GM12878 (cell line): Measurements from ENCODE around the gene MRAS. TPM values are rescaled to one million over a fixed set of nuclear protein-coding genes. Genes with fewer than 3 reads are reported as not detected.

Source experiments
- polyA plus RNA-seq, 11 experiments: library from polyadenylated mRNA; depleted of rRNA in 4 of 11; unstranded in 6 of 11; stranded (reverse) in 5 of 11; fragments of >200 nt; fragmentation: Nextera tagmentation in 4 of 11; fragmentation: Illumina TruSeq in 1 of 11; extraction: Ambion mirVana in 4 of 11; extraction: Trizol in 1 of 11; gene quantifications; 1 replicate in 1 of 11; 2 replicates in 10 of 11; pipeline versions ENCODE4 v1.2.1 to v1.2.3, GENCODE V29; 2011 to 2016; ENCODE audit warnings: inconsistent platforms in 2 of 11, missing spikeins in 2 of 11, low read depth in 1 of 11
- total RNA-seq, 4 experiments: library from RNA; depleted of rRNA in 3 of 4; stranded (reverse); fragments of >200 nt in 3 of 4; fragmentation: Illumina TruSeq in 1 of 4; extraction: Trizol in 1 of 4; gene quantifications; 2 replicates each; pipeline versions ENCODE4 v1.2.1 to v1.2.3, GENCODE V29; 2013 to 2021

The MRAS gene
- total and polyA plus RNA-seq, 10 of the 15 experiments (the other 5 are each of a cell fraction or from before 2014, with no cell fraction given) = 0.01 to 0.44 (median 0.17) TPM; not detected in 6

Other genes starting within 250 kb of the MRAS start
- not detected in 2 replicates for gene DZIP1L, start 233.0 kb upstream of the MRAS start, total RNA-seq (2014; rRNA removed)
- gene DZIP1L, start 233.0 kb upstream of the MRAS start, total RNA-seq (2014; rRNA removed; fragmentation: Illumina TruSeq; extraction: Trizol) = not detected in 2 replicates
- not detected in 2 replicates for gene DZIP1L, start 233.0 kb upstream of the MRAS start, total RNA-seq (2021)
- not detected in 2 replicates for gene DZIP1L, start 233.0 kb upstream of the MRAS start, polyA plus RNA-seq (2011; rRNA removed)
- gene DZIP1L, start 233.0 kb upstream of the MRAS start, polyA plus RNA-seq (2014; fragmentation: Illumina TruSeq; extraction: Trizol) = not detected in 2 replicates
- gene DZIP1L, start 233.0 kb upstream of the MRAS start, polyA plus RNA-seq (2014; fragmentation: Nextera tagmentation; extraction: Ambion mirVana) = not detected
- gene DZIP1L, start 233.0 kb upstream of the MRAS start, polyA plus RNA-seq (2014; rRNA removed) = not detected in 2 replicates
- gene DZIP1L, start 233.0 kb upstream of the MRAS start, polyA plus RNA-seq (2016; fragmentation: Nextera tagmentation; extraction: Ambion mirVana) = not detected
- not detected in 2 replicates for gene A4GNT, start 216.2 kb upstream of the MRAS start, total RNA-seq (2014; rRNA removed)
- gene A4GNT, start 216.2 kb upstream of the MRAS start, total RNA-seq (2014; rRNA removed; fragmentation: Illumina TruSeq; extraction: Trizol) = not detected in 2 replicates
- gene A4GNT, start 216.2 kb upstream of the MRAS start, total RNA-seq (2021) = not detected in 2 replicates
- gene A4GNT, start 216.2 kb upstream of the MRAS start, polyA plus RNA-seq (2011; rRNA removed) = not detected in 2 replicates
- not detected in 2 replicates for gene A4GNT, start 216.2 kb upstream of the MRAS start, polyA plus RNA-seq (2014; fragmentation: Illumina TruSeq; extraction: Trizol)
- gene A4GNT, start 216.2 kb upstream of the MRAS start, polyA plus RNA-seq (2014; fragmentation: Nextera tagmentation; extraction: Ambion mirVana) = not detected
- gene A4GNT, start 216.2 kb upstream of the MRAS start, polyA plus RNA-seq (2014; rRNA removed) = not detected in 2 replicates
- gene A4GNT, start 216.2 kb upstream of the MRAS start, polyA plus RNA-seq (2016; fragmentation: Nextera tagmentation; extraction: Ambion mirVana) = not detected
- 16.5 and 19.5 TPM in 2 replicates for gene DBR1, start 173.7 kb upstream of the MRAS start, total RNA-seq (2014; rRNA removed)
- gene DBR1, start 173.7 kb upstream of the MRAS start, total RNA-seq (2014; rRNA removed; fragmentation: Illumina TruSeq; extraction: Trizol) = 15.7 and 16.3 TPM in 2 replicates
- 17.1 and 17.9 TPM in 2 replicates for gene DBR1, start 173.7 kb upstream of the MRAS start, total RNA-seq (2021)
- gene DBR1, start 173.7 kb upstream of the MRAS start, polyA plus RNA-seq (2011; rRNA removed) = 15.9 and 19.9 TPM in 2 replicates
- gene DBR1, start 173.7 kb upstream of the MRAS start, polyA plus RNA-seq (2014; fragmentation: Illumina TruSeq; extraction: Trizol) = 14.9 and 16.3 TPM in 2 replicates
- 1 to 10 TPM; 4.1 to 8.0 TPM for gene DBR1, start 173.7 kb upstream of the MRAS start, polyA plus RNA-seq (2014; fragmentation: Nextera tagmentation; extraction: Ambion mirVana)
- gene DBR1, start 173.7 kb upstream of the MRAS start, polyA plus RNA-seq (2014; rRNA removed) = 12.1 and 12.2 TPM in 2 replicates
- gene DBR1, start 173.7 kb upstream of the MRAS start, polyA plus RNA-seq (2016; fragmentation: Nextera tagmentation; extraction: Ambion mirVana) = 10 to 100 TPM; 15.8 to 17.3 TPM
- 44.5 and 47.6 TPM in 2 replicates for gene ARMC8, start 161.3 kb upstream of the MRAS start, total RNA-seq (2014; rRNA removed)
- gene ARMC8, start 161.3 kb upstream of the MRAS start, total RNA-seq (2014; rRNA removed; fragmentation: Illumina TruSeq; extraction: Trizol) = 40.1 and 40.3 TPM in 2 replicates
- 36.4 and 37.0 TPM in 2 replicates for gene ARMC8, start 161.3 kb upstream of the MRAS start, total RNA-seq (2021)
- gene ARMC8, start 161.3 kb upstream of the MRAS start, polyA plus RNA-seq (2011; rRNA removed) = 66.1 and 93.4 TPM in 2 replicates
- gene ARMC8, start 161.3 kb upstream of the MRAS start, polyA plus RNA-seq (2014; fragmentation: Illumina TruSeq; extraction: Trizol) = 43.1 and 53.5 TPM in 2 replicates
- gene ARMC8, start 161.3 kb upstream of the MRAS start, polyA plus RNA-seq (2014; fragmentation: Nextera tagmentation; extraction: Ambion mirVana) = 10 to 100 TPM; 40.3 to 48.4 TPM
- gene ARMC8, start 161.3 kb upstream of the MRAS start, polyA plus RNA-seq (2014; rRNA removed) = 25.3 and 29.8 TPM in 2 replicates
- gene ARMC8, start 161.3 kb upstream of the MRAS start, polyA plus RNA-seq (2016; fragmentation: Nextera tagmentation; extraction: Ambion mirVana) = 10 to 100 TPM; 52.9 to 61.5 TPM
- 0.33 TPM in 1 of 2 replicates, not detected in the other for gene NME9, start 18.7 kb upstream of the MRAS start, total RNA-seq (2014; rRNA removed)
- gene NME9, start 18.7 kb upstream of the MRAS start, total RNA-seq (2014; rRNA removed; fragmentation: Illumina TruSeq; extraction: Trizol) = not detected in 2 replicates
- not detected in 2 replicates for gene NME9, start 18.7 kb upstream of the MRAS start, total RNA-seq (2021)
- gene NME9, start 18.7 kb upstream of the MRAS start, polyA plus RNA-seq (2011; rRNA removed) = not detected in 2 replicates
- gene NME9, start 18.7 kb upstream of the MRAS start, polyA plus RNA-seq (2014; fragmentation: Illumina TruSeq; extraction: Trizol) = not detected in 2 replicates
- gene NME9, start 18.7 kb upstream of the MRAS start, polyA plus RNA-seq (2014; fragmentation: Nextera tagmentation; extraction: Ambion mirVana) = under 1 TPM; 0.09 to 0.26 TPM
- gene NME9, start 18.7 kb upstream of the MRAS start, polyA plus RNA-seq (2014; rRNA removed) = 0.08 TPM in 1 of 2 replicates, not detected in the other
- gene NME9, start 18.7 kb upstream of the MRAS start, polyA plus RNA-seq (2016; fragmentation: Nextera tagmentation; extraction: Ambion mirVana) = under 1 TPM; 0.18 to 0.68 TPM
- not detected in 2 replicates for gene ESYT3, start 86.0 kb downstream of the MRAS start, total RNA-seq (2014; rRNA removed)
- gene ESYT3, start 86.0 kb downstream of the MRAS start, total RNA-seq (2014; rRNA removed; fragmentation: Illumina TruSeq; extraction: Trizol) = not detected in 2 replicates
- gene ESYT3, start 86.0 kb downstream of the MRAS start, total RNA-seq (2021) = not detected in 2 replicates
- gene ESYT3, start 86.0 kb downstream of the MRAS start, polyA plus RNA-seq (2011; rRNA removed) = not detected in 2 replicates
- gene ESYT3, start 86.0 kb downstream of the MRAS start, polyA plus RNA-seq (2014; fragmentation: Illumina TruSeq; extraction: Trizol) = not detected in 2 replicates
- not detected for gene ESYT3, start 86.0 kb downstream of the MRAS start, polyA plus RNA-seq (2014; fragmentation: Nextera tagmentation; extraction: Ambion mirVana)
- not detected in 2 replicates for gene ESYT3, start 86.0 kb downstream of the MRAS start, polyA plus RNA-seq (2014; rRNA removed)
- not detected for gene ESYT3, start 86.0 kb downstream of the MRAS start, polyA plus RNA-seq (2016; fragmentation: Nextera tagmentation; extraction: Ambion mirVana)
- gene CEP70, start 245.7 kb downstream of the MRAS start, total RNA-seq (2014; rRNA removed) = 2.0 and 2.5 TPM in 2 replicates
- 3.3 and 4.7 TPM in 2 replicates for gene CEP70, start 245.7 kb downstream of the MRAS start, total RNA-seq (2014; rRNA removed; fragmentation: Illumina TruSeq; extraction: Trizol)
- 2.4 and 2.9 TPM in 2 replicates for gene CEP70, start 245.7 kb downstream of the MRAS start, total RNA-seq (2021)
- gene CEP70, start 245.7 kb downstream of the MRAS start, polyA plus RNA-seq (2011; rRNA removed) = 9.3 and 16.0 TPM in 2 replicates
- 2.0 and 3.2 TPM in 2 replicates for gene CEP70, start 245.7 kb downstream of the MRAS start, polyA plus RNA-seq (2014; fragmentation: Illumina TruSeq; extraction: Trizol)
- gene CEP70, start 245.7 kb downstream of the MRAS start, polyA plus RNA-seq (2014; fragmentation: Nextera tagmentation; extraction: Ambion mirVana) = 1 to 10 TPM; 1.8 to 1.9 TPM
- gene CEP70, start 245.7 kb downstream of the MRAS start, polyA plus RNA-seq (2014; rRNA removed) = 1.4 and 1.8 TPM in 2 replicates
- gene CEP70, start 245.7 kb downstream of the MRAS start, polyA plus RNA-seq (2016; fragmentation: Nextera tagmentation; extraction: Ambion mirVana) = 1 to 10 TPM; 2.2 TPM